NCI-H1436 (cell line): ENCODE results near the gene RGS19.

Experiments
- DNase-seq: peaks from one replicate; lab custom pipeline; 2025; lab: John Stamatoyannopoulos, UW

RGS19 gene

DNA sequence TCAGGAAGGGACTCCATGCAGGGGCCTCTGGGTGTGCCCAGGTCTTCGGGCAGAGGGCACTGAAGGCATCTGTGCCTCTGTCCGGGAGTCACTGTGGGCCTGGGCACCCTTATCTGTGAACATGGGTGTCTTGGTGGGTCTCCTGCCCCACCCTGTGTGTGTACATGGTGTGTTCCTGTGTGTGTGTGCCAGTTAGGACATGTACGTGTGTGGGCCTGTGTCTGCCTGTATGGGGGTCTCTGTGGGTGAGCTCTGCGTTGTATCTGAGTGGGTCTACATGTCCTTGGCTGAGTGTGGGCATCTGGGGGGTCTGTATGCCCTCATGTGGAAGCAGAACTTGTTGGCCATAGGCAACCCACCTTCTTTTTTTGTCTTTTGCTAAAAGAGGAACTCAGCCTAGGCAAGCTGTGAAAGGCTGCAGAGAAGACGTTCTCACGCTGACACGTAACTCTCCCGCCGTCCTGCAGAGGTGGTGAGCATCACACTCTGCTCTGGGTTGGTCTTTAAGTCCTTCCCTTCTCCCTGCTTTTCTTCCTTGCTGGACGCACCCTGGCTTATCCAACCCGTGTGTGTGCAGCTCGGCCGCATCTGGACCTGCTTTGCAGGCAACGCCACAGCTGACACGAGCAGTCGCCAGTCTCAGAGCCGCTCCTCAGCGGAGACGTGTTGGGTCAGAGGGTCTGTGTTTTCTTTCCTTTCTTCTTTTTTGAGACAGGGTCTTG, 28.6 kb upstream of the RGS19 start:
- DNase-seq, result no peak

DNA sequence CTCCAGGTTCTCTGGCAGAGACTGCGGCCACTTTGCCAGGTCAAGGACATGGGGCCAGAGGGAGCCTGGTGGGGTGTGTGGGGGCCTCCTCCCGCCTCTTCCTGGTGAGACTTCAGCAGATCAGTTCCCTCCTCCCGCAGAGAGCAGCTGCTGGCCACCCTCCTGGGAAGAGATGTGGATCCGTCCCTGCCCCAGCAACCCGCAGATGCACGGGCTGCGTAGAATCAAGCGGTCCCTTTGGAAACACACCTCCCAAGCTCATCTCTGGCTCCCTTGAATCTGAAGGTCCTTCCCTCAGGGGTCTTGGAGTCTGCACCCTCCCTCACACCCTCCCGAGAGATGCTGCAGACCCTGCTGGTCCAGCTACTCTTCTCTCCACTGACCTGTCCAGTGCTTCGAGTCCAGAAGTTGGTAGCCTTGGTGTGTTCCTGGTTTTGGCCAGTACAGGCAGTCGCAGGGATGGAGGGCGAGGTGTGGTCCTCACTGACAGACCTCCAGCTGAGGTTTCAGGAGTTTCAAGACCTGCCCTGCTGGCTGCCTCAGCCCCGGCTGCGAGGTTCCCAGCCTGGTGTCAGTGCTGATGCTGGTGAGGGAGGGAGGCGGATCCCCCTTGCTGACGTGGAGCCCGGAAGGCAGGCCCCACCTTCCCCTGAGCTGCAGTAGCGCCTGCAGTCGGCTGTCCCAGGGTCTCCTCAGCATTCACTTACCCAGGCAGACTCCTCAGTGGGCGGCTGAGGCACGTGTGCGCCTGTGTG, 27.8 kb upstream of the RGS19 start, which contains the start of gene NPBWR2:
Gene NPBWR2, minus strand, starts transcription at position 585 of the 755 bp plus-strand sequence. CDS start 734 bp downstream, outside the sequence.
- no peak for DNase-seq

DNA sequence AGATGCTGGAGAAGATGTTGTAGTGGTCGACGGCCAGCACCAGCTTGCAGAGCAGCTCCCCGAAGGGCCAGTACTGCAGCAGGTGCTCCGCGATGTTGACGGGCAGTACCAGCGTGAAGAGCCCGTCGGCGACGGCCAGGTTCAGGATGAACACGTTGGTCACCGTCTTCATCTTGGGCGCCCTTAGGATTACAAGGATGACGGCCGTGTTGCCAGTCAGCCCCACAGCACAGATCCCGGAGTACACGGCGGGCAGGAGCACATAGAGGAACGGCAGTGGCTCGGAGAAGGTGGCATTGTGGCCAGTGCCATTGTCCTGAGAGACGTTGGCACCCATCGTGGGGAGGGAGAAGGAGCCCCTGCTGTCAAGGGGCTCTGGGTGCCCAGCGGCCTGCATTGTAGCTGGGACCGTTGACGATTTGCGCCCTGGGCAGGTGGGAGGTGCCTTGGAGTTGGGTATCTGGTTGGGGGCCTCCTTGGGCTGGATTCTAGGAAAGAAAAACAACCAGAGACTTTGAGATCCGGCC, 27.2 kb upstream of the RGS19 start:
- DNase-seq, result no peak

DNA sequence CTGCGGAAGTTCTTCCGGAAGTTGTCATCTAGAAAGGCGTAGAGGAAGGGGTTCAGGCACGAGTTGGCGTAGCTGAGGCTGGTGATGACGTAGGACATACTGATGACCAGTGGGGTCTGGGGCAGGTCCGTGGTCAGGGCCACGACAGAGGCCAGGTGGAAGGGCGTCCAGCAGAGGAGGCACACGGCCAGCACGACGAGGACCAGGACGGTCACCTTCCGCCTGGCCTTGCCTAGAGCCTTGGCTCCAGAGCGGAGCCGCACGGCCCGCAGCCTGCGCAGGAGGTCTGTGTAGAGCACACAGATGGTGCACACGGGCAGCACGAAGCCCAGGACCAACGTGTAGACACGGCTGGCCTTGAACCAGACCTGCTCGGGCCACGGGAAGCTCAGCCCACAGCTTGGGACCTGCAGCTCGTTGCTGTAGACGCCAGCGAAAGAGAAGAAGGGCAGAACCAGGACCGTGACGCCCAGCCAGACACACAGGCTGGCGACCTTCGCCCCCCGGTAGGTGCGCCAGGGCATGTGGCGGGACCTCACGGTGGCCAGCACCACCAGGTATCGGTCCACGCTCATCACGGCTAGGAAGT, 26.6 kb upstream of the RGS19 start:
- no peak for DNase-seq

DNA sequence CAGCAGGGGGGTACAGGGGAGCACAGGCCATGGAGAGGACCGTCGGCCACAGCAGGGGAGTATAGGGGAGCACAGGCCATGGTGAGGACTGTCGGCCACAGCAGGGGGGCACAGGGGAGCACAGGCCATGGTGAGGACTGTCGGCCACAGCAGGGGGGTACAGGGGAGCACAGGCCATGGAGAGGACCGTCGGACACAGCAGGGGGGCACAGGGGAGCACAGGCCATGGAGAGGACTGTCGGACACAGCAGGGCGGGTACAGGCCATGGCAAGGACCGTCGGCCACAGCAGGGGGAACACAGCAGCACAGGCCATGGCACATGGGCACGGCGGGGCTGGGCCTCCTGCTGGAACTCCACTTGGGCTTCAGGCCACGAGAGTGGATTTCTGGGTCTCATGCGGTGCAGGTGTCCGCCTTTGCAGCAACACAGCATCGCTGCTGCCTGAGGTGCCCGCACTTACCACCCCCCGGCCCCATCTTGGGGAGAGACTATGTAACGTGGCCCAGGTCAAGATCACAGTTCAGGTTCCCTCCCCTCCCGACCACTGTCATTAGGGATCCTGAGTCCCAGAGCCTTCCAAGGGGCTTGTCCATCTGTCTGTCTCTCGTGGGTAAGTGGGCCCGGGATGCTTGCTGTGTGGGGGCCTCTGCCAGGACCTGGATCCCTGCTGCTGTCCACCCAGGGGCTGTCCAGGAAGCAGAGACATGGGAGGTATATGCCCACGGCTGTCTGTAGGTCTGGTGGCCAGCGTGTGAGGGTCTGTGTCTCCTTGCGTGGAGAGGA, 25.5 kb upstream of the RGS19 start:
- no peak for DNase-seq

DNA sequence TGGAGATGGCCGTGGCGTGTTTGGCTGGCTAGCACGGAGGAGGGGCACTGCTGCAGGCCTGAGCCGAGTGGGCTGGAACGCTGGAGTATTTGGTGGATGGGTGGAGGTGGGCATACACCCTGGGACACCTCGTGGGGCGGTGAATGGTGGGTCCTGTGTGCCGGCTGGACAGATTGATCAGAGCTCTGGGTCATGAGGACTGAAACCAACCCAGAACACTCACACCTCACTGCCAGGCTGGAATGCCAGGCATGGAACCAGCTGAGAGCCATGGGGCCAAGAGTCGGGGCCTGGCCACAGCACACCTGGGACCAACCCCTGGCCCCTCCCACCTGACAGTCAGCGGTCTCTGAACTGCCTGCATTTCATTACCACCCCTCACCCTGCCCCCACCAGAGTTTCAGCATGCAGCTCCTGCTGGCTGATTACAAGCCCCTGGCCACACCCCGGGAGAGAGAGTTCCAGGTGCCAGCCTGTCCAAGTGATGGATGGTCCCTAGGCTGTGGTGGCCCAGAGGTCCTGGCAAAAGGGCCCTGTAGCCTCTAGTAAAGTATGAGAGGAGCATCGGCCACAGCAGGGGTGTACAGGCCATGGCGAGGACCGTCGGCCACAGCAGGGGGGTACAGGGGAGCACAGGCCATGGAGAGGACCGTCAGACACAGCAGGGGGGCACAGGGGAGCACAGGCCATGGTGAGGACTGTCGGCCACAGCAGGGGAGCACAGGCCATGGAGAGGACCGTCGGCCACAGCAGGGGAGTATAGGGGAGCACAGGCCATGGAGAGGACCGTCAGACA, 24.8 kb upstream of the RGS19 start:
- DNase-seq, result no peak

DNA sequence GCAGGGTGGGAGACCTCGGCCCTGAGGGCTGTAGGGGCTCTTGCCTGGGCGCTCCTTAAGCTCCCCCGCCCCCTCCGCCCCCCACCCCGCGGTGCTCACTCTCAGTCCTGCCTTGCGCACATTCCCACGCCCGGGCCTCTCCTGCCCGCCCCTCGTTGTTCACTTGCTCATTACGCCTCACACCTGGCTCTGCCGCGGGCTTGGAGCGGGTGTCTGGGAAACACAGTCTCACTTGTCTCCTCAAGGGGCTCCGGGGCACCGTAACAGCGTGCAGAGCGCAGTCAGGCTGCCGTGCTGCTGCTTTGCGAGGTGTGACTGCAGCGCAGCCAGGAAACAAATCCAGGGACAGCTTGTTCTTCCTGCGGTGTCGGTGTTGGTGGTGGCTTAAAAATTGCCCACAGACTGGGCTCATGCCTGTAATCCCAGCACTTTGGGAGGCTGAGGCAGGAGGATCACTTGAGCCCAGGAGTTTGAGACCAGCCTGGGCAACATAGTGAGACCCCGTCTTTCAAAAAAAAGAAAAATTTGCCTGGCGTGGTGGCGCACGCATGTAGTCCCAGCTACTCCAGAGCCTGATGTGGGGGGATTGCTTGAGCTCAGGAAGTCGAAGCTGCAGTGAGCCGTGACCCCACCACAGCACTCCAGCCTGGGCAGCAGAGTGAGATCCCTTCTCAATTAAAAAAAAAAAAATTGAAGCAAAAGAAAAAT, 23.5 kb upstream of the RGS19 start:
- DNase-seq, result peak; percentile 82

DNA sequence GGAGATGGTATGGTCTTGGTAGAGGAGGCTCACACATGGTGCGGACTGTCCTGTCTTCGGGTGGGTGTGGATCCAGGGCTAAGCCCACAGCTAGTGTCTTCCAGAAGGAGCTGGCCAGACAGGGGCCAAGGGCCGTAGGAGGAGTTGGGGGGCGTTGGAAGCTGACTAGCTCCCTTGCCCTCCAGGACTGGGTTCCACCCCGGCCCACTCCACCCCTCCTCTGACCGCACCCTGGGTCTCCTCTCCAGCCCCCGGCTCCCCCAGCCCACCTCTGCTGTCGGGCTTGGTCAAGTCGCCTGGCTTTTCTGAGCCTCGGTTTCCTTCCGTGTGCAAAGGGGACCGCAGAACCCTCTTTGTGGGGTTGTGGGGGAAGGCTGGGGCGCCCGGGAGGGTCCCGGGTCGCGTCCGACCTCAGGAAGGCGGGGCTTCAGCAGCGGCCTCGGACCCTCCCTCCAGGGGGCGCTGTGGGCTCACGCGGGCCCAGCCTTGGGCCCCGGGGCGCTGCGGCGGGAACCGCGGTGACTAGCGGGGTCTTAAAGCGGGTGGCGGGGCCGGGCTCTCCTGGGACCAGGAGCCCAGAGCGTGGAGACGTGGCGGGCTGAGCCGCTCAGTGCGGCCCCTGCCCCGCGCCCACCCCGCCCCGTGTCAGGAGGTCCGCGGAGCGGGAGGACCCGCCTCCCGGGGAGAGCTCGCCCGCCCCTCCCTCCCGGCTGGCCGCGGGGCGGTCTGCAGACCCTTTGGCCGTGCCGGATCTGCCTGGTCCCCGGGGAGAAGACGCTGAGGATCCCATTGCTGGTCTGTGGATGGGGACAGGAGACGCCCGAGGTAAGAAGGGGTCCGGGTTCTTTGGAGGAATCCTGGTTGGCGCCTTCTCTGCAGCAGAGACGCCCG, 22.7 kb upstream of the RGS19 start:
- peak; percentile 72 for DNase-seq

DNA sequence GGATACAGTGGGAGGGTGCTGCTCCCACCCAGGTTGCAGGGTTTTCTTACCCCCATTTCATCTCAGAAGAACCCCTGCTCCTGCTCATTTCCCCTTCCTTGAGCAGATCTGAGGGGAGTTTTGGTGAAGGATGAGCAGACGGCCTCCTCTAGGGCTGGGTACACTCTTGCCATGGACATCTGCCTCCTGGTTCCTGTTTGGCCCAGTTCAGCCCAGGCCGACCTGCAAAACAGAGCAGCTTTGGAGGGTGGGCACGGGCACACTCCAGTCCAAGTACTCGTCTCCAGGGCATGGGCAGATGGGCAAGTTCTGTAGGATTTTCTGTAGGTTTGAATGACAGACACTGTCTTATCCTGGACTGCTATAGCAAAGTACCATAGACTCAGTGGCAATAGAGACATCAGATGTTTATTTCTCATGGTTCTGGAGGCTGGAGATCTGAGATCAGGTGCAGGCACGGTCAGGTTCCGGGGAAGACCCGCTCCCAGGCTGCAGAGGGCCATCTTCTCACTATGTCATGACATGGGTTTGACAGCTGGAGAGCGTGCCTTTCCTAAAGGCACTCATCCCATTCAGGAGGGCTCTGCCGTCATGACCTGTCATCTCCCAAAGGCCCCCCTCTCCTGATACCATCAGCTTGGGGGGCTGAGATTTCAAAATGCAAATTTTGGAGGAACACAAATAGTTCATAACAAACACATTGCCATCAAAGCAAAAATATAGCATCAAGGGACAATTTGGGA, 21.8 kb upstream of the RGS19 start:
- DNase-seq, result no peak

DNA sequence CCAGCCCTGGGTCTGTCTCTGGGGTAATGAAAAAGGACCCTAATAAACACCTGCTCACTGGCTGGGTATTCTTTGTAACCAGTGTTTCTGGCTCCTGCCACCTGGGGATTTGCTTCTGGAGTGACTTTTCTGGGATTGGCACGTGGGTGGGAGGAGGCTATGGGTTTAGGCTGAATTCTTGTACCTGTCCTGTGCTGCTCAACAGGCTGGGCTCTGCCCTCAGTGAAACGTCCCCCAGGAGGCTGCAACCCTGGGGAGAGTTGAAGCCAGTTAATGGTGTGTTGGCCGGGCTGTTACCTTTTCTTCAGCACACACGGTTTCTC, 21.2 kb upstream of the RGS19 start:
- DNase-seq, result no peak

DNA sequence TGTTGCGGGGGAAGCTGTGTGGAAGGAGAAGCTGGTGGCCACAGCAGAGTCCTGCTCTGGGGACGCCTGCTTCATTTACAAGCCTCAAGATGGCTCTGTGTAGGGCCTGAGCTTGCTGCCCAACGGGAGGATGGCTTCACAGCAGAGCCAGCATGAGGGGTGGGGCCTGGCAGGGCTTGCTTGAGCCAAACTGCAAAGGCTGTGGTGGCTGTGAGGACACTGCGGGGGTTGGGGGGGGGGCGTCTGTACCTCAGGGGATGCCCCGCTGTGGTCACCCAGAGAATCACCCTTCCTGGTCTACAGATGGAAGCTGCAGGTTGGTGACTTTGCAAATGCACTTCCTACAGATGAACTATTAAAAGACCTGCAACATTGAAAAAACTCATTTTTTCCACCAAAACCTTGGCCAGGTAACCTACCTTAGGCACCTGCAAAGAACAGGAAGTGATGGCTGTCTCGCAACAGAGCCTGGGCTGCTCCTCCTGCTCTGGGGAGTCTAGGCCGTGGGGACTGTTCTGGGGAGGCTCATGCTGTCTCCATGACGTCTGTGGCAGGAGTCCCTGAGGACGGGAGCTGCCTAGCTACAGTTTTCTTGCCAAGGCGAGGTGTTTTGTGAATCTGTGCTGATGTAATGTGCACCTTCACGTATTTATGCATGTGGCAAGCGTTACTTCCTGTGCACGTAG, 20.7 kb upstream of the RGS19 start:
- DNase-seq, result peak; percentile 94

DNA sequence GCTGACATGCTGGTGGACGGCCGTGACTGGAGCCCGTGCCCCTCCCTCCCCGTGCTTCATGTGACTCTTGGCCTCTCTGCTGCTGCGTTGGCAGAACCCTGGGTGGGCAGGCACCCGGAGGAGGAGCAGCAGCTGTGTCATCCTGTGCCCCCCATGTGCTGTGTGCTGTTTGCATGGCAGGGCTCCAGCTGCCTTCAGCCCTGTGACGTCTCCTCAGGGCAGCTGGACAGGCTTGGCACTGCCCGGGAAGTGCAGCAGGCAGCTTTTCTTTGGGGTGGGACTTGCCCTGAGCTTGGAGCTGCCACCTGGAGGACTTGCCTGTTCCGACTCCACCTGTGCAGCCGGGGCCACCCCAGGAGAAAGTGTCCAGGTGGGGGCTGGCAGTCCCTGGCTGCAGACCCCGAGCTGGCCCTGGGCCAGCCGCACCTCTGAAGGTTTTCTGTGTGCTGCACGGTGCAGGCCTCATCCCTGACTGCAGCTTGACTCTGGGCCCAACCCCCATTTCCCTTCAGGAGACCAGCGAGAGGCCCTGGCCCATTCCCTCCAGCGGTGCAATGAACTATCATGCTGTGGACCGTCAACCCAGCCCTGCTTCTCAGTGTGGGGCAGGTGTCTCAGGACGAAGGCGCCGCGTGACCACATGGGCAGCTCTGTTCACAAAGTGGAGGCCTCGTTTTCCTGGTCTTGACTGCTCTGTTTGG, 19.9 kb upstream of the RGS19 start:
- no peak for DNase-seq

DNA sequence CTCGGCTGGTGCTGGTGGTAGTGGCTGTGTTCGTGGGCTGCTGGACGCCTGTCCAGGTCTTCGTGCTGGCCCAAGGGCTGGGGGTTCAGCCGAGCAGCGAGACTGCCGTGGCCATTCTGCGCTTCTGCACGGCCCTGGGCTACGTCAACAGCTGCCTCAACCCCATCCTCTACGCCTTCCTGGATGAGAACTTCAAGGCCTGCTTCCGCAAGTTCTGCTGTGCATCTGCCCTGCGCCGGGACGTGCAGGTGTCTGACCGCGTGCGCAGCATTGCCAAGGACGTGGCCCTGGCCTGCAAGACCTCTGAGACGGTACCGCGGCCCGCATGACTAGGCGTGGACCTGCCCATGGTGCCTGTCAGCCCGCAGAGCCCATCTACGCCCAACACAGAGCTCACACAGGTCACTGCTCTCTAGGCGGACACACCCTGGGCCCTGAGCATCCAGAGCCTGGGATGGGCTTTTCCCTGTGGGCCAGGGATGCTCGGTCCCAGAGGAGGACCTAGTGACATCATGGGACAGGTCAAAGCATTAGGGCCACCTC, 19.2 kb upstream of the RGS19 start:
- DNase-seq, result no peak

DNA sequence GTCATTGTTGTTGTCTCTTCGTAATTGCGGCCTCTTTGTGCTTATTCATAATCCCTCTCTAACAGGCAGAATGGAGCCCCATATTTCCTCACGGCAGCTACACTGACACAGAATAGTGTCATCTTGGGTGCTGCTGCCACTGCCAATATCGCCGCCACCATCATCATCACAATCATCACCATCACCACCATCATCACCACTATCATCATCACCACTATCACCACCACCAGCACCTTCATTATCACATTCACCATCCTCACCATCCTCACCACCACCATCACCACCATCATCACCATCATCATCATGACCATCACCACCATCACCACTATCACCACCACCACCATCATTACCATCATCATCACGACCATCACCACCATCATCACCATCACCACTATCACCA, 17.2 kb upstream of the RGS19 start:
- DNase-seq, result no peak

DNA sequence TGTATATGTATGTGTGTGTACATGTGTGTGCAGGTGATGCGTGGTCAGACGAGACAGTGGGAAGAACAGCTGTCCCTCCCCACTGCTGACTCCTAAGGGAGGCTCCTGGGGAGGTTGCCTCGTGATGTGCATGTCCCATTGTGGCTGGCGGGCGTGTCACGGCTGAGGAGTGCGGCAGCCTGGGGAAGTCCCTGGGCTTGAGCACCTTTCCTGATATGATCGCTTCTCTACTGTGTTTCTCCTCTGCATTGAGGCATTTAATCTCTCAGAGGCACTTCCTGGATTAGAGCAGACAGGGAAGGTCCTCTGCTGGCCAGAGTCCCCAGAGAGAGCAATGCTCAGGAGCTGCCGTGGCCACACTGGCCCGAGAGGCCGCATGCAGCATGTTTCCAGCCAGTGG, 16.6 kb upstream of the RGS19 start:
- no peak for DNase-seq

DNA sequence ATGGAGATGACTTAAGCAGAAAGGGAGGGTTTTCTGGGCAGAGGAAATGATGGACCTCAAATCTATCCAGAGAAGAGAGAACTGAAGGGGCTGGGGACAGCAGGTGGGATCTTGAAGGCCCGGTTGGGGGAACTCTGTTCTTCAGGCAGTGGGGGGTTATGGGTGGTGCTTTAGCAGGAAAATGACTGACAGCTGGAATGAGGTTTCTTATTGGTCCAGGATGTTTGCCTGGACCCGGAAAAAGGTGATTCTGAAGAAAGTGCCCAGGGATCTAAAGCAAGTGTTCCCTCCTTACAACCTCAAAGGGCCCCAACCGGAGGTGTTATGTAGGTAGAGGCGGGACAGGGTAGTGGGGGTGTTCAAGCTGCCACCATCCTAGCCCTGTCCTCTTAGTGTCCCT, 16.1 kb upstream of the RGS19 start:
- no peak for DNase-seq

DNA sequence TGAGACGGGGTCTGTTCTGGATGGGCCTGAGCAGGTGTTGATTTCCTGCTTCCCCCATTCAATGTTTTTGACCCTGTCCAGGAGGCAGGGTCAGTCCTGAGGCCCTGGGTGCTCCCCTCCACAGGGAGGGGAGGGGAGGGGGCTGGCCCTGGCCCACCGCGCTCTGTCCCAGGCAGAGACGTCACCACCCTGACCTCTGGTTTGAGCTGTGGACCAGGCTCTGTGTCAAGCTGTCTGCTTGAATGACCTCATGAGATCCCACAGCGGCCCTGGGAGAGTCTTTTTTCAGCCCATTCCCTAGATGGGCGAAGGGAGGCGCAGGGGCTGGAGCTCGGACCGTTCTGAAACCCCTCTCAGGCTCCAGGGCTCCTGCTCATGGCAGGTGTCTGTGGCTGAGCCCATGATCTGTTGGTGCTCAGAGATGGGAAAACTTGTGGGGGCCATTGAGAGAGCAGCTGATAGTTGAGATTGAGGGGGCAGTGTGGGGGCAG, 13.7 kb upstream of the RGS19 start:
- no peak for DNase-seq
